Measurements from ENCODE around the gene MEIOSIN. TPM values are rescaled to one million over a fixed set of nuclear protein-coding genes. Genes with fewer than 3 reads are reported as not detected.

Gene MEIOSIN
- total and polyA plus RNA-seq, 2 of the 13 experiments (the other 11 are each of a cell fraction or from before 2014, with no cell fraction given), result not detected

DNA sequence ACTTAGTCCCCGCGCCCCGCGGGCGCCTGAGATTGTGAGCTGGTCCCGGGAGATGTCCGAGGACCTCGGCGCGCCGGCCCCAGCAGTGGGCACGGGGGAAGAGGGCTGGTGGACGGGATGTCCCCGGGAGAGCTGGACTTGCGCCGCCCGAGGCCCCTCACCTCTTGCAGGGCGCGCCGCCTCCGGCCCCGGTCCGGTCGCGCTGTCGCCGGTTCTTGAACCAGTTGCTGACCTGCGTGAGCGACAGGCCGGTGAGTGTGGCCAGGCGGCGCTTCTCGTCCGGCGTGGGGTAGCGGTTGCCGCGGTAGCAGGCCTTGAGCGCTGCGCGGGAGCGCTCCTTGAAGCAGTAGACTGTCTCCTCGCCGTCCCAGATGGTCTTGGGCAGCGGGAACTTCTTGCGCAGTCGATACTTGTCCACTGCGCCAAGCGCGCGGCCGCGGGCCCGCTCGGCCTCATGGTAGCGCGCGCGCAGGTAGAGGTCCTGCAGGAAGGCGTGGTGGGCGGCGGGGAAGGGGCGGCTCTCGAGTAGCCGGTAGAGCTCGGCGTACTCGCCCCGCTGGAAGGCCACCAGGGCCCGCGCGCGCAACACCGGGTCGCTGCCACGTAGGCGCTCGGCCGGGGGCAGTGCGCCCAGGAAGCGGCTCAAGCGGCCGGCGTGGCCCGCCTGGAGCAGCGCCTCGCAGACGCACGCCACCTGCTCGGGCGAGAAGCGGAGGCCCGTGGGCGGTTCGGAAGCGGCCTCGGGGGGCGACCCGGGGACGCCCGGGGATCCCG, 34.8 kb downstream of the MEIOSIN start (continued):
- TF ChIP-seq, protein P1, sequence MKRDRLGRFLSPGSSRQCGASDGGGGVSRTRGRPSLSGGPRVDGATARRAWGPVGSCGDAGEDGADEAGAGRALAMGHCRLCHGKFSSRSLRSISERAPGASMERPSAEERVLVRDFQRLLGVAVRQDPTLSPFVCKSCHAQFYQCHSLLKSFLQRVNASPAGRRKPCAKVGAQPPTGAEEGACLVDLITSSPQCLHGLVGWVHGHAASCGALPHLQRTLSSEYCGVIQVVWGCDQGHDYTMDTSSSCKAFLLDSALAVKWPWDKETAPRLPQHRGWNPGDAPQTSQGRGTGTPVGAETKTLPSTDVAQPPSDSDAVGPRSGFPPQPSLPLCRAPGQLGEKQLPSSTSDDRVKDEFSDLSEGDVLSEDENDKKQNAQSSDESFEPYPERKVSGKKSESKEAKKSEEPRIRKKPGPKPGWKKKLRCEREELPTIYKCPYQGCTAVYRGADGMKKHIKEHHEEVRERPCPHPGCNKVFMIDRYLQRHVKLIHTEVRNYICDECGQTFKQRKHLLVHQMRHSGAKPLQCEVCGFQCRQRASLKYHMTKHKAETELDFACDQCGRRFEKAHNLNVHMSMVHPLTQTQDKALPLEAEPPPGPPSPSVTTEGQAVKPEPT (CRISPR knock-in tag; IDR thresholded peaks at IDR 0.05; ENCODE audit: low read depth), result no peak
- TF ChIP-seq HNRNPH1 (optimal IDR thresholded peaks at IDR 0.05; ENCODE audit: low read depth, low read length), result no peak
- TF ChIP-seq MLLT10 (CRISPR knock-in tag; IDR thresholded peaks at IDR 0.05), result no peak
- no peak for TF ChIP-seq ZKSCAN8 (CRISPR knock-in tag; IDR thresholded peaks at IDR 0.05; ENCODE audit: borderline replicate concordance)
- TF ChIP-seq HOXA5 (CRISPR knock-in tag; IDR thresholded peaks at IDR 0.05), result no peak; the same call in 1 of the 2 replicates
- TF ChIP-seq, protein P2, sequence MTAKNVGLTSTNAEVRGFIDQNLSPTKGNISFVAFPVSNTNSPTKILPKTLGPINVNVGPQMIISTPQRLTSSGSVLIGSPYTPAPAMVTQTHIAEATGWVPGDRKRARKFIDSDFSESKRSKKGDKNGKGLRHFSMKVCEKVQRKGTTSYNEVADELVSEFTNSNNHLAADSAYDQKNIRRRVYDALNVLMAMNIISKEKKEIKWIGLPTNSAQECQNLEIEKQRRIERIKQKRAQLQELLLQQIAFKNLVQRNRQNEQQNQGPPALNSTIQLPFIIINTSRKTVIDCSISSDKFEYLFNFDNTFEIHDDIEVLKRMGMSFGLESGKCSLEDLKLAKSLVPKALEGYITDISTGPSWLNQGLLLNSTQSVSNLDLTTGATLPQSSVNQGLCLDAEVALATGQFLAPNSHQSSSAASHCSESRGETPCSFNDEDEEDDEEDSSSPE (CRISPR knock-in tag; IDR thresholded peaks at IDR 0.05), result peak; percentile 67
- TF ChIP-seq BHLHE40 (IDR thresholded peaks at IDR 0.05; ENCODE audit: low read length), result no peak
- no peak; the same call in 1 of the 2 replicates for TF ChIP-seq ISX (CRISPR knock-in tag; conservative IDR thresholded peaks at IDR 0.05)
- peak; percentile 53; the same call in 1 of the 2 replicates for TF ChIP-seq POLR2G (IDR thresholded peaks at IDR 0.05; ENCODE audit: low read depth, low read length)
- TF ChIP-seq SCMH1 (CRISPR knock-in tag; IDR thresholded peaks at IDR 0.05; ENCODE audit: borderline replicate concordance), result no peak
- no peak for TF ChIP-seq ZNF530 (CRISPR knock-in tag; IDR thresholded peaks at IDR 0.05; ENCODE audit: low read depth)
- TF ChIP-seq SMC3 (IDR thresholded peaks at IDR 0.05; ENCODE audit: low read length), result no peak
- TF ChIP-seq, protein P3, sequence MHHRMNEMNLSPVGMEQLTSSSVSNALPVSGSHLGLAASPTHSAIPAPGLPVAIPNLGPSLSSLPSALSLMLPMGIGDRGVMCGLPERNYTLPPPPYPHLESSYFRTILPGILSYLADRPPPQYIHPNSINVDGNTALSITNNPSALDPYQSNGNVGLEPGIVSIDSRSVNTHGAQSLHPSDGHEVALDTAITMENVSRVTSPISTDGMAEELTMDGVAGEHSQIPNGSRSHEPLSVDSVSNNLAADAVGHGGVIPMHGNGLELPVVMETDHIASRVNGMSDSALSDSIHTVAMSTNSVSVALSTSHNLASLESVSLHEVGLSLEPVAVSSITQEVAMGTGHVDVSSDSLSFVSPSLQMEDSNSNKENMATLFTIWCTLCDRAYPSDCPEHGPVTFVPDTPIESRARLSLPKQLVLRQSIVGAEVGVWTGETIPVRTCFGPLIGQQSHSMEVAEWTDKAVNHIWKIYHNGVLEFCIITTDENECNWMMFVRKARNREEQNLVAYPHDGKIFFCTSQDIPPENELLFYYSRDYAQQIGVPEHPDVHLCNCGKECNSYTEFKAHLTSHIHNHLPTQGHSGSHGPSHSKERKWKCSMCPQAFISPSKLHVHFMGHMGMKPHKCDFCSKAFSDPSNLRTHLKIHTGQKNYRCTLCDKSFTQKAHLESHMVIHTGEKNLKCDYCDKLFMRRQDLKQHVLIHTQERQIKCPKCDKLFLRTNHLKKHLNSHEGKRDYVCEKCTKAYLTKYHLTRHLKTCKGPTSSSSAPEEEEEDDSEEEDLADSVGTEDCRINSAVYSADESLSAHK (CRISPR knock-in tag; IDR thresholded peaks at IDR 0.05; ENCODE audit: borderline replicate concordance), result no peak
- TF ChIP-seq MTA1 (CRISPR knock-in tag; IDR thresholded peaks at IDR 0.05; ENCODE audit: borderline replicate concordance), result peak; percentile 34; the same call in 1 of the 2 replicates
- TF ChIP-seq, protein P4, sequence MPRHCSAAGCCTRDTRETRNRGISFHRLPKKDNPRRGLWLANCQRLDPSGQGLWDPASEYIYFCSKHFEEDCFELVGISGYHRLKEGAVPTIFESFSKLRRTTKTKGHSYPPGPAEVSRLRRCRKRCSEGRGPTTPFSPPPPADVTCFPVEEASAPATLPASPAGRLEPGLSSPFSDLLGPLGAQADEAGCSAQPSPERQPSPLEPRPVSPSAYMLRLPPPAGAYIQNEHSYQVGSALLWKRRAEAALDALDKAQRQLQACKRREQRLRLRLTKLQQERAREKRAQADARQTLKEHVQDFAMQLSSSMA (CRISPR knock-in tag; IDR thresholded peaks at IDR 0.05), result no peak
- TF ChIP-seq, protein P5, sequence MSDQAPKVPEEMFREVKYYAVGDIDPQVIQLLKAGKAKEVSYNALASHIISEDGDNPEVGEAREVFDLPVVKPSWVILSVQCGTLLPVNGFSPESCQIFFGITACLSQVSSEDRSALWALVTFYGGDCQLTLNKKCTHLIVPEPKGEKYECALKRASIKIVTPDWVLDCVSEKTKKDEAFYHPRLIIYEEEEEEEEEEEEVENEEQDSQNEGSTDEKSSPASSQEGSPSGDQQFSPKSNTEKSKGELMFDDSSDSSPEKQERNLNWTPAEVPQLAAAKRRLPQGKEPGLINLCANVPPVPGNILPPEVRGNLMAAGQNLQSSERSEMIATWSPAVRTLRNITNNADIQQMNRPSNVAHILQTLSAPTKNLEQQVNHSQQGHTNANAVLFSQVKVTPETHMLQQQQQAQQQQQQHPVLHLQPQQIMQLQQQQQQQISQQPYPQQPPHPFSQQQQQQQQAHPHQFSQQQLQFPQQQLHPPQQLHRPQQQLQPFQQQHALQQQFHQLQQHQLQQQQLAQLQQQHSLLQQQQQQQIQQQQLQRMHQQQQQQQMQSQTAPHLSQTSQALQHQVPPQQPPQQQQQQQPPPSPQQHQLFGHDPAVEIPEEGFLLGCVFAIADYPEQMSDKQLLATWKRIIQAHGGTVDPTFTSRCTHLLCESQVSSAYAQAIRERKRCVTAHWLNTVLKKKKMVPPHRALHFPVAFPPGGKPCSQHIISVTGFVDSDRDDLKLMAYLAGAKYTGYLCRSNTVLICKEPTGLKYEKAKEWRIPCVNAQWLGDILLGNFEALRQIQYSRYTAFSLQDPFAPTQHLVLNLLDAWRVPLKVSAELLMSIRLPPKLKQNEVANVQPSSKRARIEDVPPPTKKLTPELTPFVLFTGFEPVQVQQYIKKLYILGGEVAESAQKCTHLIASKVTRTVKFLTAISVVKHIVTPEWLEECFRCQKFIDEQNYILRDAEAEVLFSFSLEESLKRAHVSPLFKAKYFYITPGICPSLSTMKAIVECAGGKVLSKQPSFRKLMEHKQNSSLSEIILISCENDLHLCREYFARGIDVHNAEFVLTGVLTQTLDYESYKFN (CRISPR knock-in tag; conservative IDR thresholded peaks at IDR 0.05), result no peak
- no peak for TF ChIP-seq ZNF569 (CRISPR knock-in tag; IDR thresholded peaks at IDR 0.05; ENCODE audit: borderline replicate concordance)
- TF ChIP-seq ZNF878 (CRISPR knock-in tag; IDR thresholded peaks at IDR 0.05), result no peak
- TF ChIP-seq KLF12 (CRISPR knock-in tag; IDR thresholded peaks at IDR 0.05; ENCODE audit: borderline replicate concordance), result no peak

Data from HepG2 (cell line).